HCT116 (cell line): ENCODE data around the gene SEPTIN11. TPM values are rescaled to one million over a fixed set of nuclear protein-coding genes. Genes with fewer than 3 reads are reported as not detected.

Experiments
- ATAC-seq: fragments of 200-7000 bp; cut with Tn5 transposase; 2 replicates; pipeline ENCODE4 v1.9.1; 2020; ENCODE audit warnings: mild to moderate bottlenecking, moderate library complexity
- BruUV-seq: library from RNA; stranded (reverse); fragments of 400-500 nt; replicated peaks from 2 replicates; lab custom pipeline; 2021; lab: Mats Ljungman, UMichigan
- CTCF ChIA-PET: fragments of 300-600 bp; sonication (Branson Sonifier 250); formaldehyde crosslinking; loops from one replicate; lab custom pipeline; 2021; ENCODE audit warnings: antibody characterized with exemption; lab: Charles Lee
- POLR2A ChIA-PET: fragments of 300-600, 350-600 bp; sonication (Branson Sonifier 250); formaldehyde crosslinking; loops from one replicate; lab custom pipeline; 2021; ENCODE audit warnings: antibody characterized with exemption; lab: Charles Lee
- RAD21 ChIA-PET, 2 experiments: fragments of 300-600 bp; sonication (Branson Sonifier 250); formaldehyde crosslinking; loops; one replicate each; lab custom pipeline; 2023; ENCODE audit warnings: low total read pairs in 2 of 2; ENCODE audit not compliant: uncharacterized antibody in 2 of 2, unreplicated experiment in 2 of 2, low non-redundant PET in 1 of 2; lab: Charles Lee
- DNase-seq: peaks from one replicate; pipeline ENCODE4 v3.0.0-alpha.2; 2010; ENCODE audit warnings: low read depth, low spot score
- H2AFZ ChIP-seq: fragments of 200-600 bp; shearing (Covaris generic), sonication (generic); 2 replicates; pipeline ENCODE4 v1.6.1; 2017; ENCODE audit warnings: low read depth, mixed run types, mixed read lengths, antibody characterized with exemption, low read length; ENCODE audit not compliant: poor library complexity, severe bottlenecking
- H3K27ac ChIP-seq: 2 replicates; pipeline ENCODE4 v1.5.1; 2012; ENCODE audit warnings: low read depth, low read length
- H3K27me3 ChIP-seq: fragments of 200-600 bp; sonication (generic); 2 replicates; pipeline ENCODE4 v1.6.1; 2016; ENCODE audit warnings: mixed run types, low read length, mixed read lengths; ENCODE audit not compliant: insufficient read depth
- H3K36me3 ChIP-seq, 2 experiments: fragments of 200-500 bp in 1 of 2; fragments of 200-600 bp in 1 of 2; sonication (Bioruptor generic) in 1 of 2; sonication (generic) in 1 of 2; 2 replicates each; pipeline versions ENCODE4 v1.5.1 to v1.6.1; 2014 to 2016; ENCODE audit warnings: low read length in 2 of 2, inconsistent platforms in 1 of 2, mixed read lengths in 1 of 2, mixed run types in 1 of 2; ENCODE audit not compliant: insufficient read depth in 2 of 2, control insufficient read depth in 1 of 2
- H3K4me1 ChIP-seq, 2 experiments: fragments of 200-600 bp in 1 of 2; sonication (generic) in 1 of 2; 2 replicates each; pipeline versions ENCODE4 v1.5.1 to v1.6.1; 2012 to 2017; ENCODE audit warnings: low read length in 2 of 2, inconsistent platforms in 1 of 2, mild to moderate bottlenecking in 1 of 2, mixed read lengths in 1 of 2, mixed run types in 1 of 2, moderate library complexity in 1 of 2; ENCODE audit not compliant: insufficient read depth in 2 of 2, control insufficient read depth in 1 of 2
- H3K4me2 ChIP-seq: fragments of 200-600 bp; sonication (generic); 2 replicates; pipeline ENCODE4 v1.6.1; 2017; ENCODE audit warnings: mixed run types, low read length, mixed read lengths
- H3K4me3 ChIP-seq, 2 experiments: fragments of 200-600 bp in 1 of 2; sonication (generic) in 1 of 2; replicated peaks in 1 of 2; 2 replicates each; pipeline ENCODE4 v1.5.1; 2011 to 2016; ENCODE audit warnings: low read length in 2 of 2, control low read depth in 1 of 2, low read depth in 1 of 2, mild to moderate bottlenecking in 1 of 2, mixed read lengths in 1 of 2, mixed run types in 1 of 2
- H3K79me2 ChIP-seq: fragments of 200-600 bp; sonication (generic); 2 replicates; pipeline ENCODE4 v1.6.1; 2017; ENCODE audit warnings: mild to moderate bottlenecking, mixed run types, low read length, moderate library complexity, mixed read lengths; ENCODE audit not compliant: insufficient read depth
- H3K9ac ChIP-seq: fragments of 200-600 bp; sonication (generic); 2 replicates; pipeline ENCODE4 v1.6.1; 2016; ENCODE audit warnings: low read length, mixed read lengths
- H3K9me2 ChIP-seq: fragments of 200-600 bp; sonication (generic), shearing (Covaris generic); 2 replicates; pipeline ENCODE4 v1.6.1; 2017; ENCODE audit warnings: mixed run types, mild to moderate bottlenecking, moderate library complexity; ENCODE audit not compliant: insufficient read depth
- H3K9me3 ChIP-seq, 2 experiments: fragments of 200-500 bp in 1 of 2; fragments of 200-600 bp in 1 of 2; sonication (Bioruptor generic) in 1 of 2; sonication (generic) in 1 of 2; 2 replicates each; pipeline ENCODE4 v1.6.1; 2014 to 2017; ENCODE audit warnings: low read length in 2 of 2, mixed read lengths in 2 of 2, inconsistent platforms in 1 of 2, low read depth in 1 of 2, mild to moderate bottlenecking in 1 of 2, mixed run types in 1 of 2, moderate library complexity in 1 of 2; ENCODE audit not compliant: control insufficient read depth in 1 of 2, insufficient read depth in 1 of 2
- H4K20me1 ChIP-seq: fragments of 200-600 bp; sonication (generic), shearing (Covaris generic); 2 replicates; pipeline ENCODE4 v1.6.1; 2017; ENCODE audit warnings: mixed run types, mild to moderate bottlenecking, moderate library complexity; ENCODE audit not compliant: insufficient read depth
- EZH2 ChIP-seq: fragments of 200-600 bp; sonication (generic); IDR thresholded peaks from 2 replicates; pipeline ENCODE4 v1.6.1; 2017; ENCODE audit warnings: antibody characterized with exemption, mixed run types
- EZH2phosphoT487 ChIP-seq: fragments of 200-600 bp; IDR thresholded peaks from 2 replicates; pipeline ENCODE4 v1.6.1; 2018; ENCODE audit warnings: antibody characterized with exemption, borderline replicate concordance
- JUND ChIP-seq: IDR thresholded peaks from 2 replicates; pipeline ENCODE4 v1.6.1; 2012
- RAD21 ChIP-seq: IDR thresholded peaks from 2 replicates; pipeline ENCODE4 v1.6.1; 2012; ENCODE audit warnings: low read depth, mild to moderate bottlenecking
- SIN3A ChIP-seq: IDR thresholded peaks from 2 replicates; pipeline ENCODE4 v1.6.1; 2012; ENCODE audit warnings: low read depth
- SP1 ChIP-seq: IDR thresholded peaks from 2 replicates; pipeline ENCODE4 v1.6.1; 2012; ENCODE audit warnings: low read depth
- SRF ChIP-seq: IDR thresholded peaks from 2 replicates; pipeline ENCODE4 v1.6.1; 2012; ENCODE audit warnings: low read depth
- TCF7L2 ChIP-seq: IDR thresholded peaks from 2 replicates; pipeline ENCODE4 v1.7.0; 2011; ENCODE audit warnings: borderline replicate concordance, inconsistent platforms; ENCODE audit not compliant: insufficient read depth, insufficient read length; ENCODE audit errors: extremely low read depth
- YY1 ChIP-seq: IDR thresholded peaks from 2 replicates; pipeline ENCODE4 v1.6.1; 2011; ENCODE audit warnings: low read length, low read depth, moderate library complexity, mild to moderate bottlenecking; ENCODE audit not compliant: insufficient replicate concordance; ENCODE audit errors: extremely low read depth
- ZFX ChIP-seq: fragments of 450-650 bp; IDR thresholded peaks from 2 replicates; pipeline ENCODE4 v1.6.1; 2017
- intact Hi-C: fragments of 100-400 bp; cut with micrococcal nuclease; formaldehyde crosslinking; loops from 2 replicates; pipeline ENCODE4 v1.10.0; 2022
- total RNA-seq: library from RNA; stranded (reverse); gene quantifications from one replicate; pipeline ENCODE4 v1.2.1, GENCODE V29; 2021; ENCODE audit not compliant: unreplicated experiment
- TF ChIP-seq, protein P1 (sequence below): IDR thresholded peaks from 2 replicates; pipeline ENCODE4 v1.6.1; 2011; ENCODE audit warnings: mild to moderate bottlenecking, low read length, moderate library complexity; ENCODE audit not compliant: insufficient replicate concordance; ENCODE audit errors: extremely low read depth
- TF ChIP-seq, protein P2 (sequence below): IDR thresholded peaks from 2 replicates; pipeline ENCODE4 v1.6.1; 2012; ENCODE audit warnings: low read depth

The SEPTIN11 gene
- total RNA-seq, 1 experiment from 2014 or later: 94.4 TPM

- ChIA-PET POLR2A (no interaction called here), RAD21 (no interaction called here), CTCF (no interaction called here)
- no peak for ATAC-seq
- Histone ChIP-seq H3K4me1 (no peaks in the 10 kb centered on the region; a peak in 1 of 4 replicates), H2AFZ (no peak overlapping the region), H3K4me2 (no peak overlapping the region), H4K20me1 (no peaks in the 10 kb centered on the region), H3K9ac (no peak overlapping the region), H3K4me3 (no peak overlapping the region), H3K36me3 (no peaks in the 10 kb centered on the region), H3K9me2 (no peaks in the 10 kb centered on the region), H3K79me2 (no peaks in the 10 kb centered on the region), H3K9me3 (no peaks in the 10 kb centered on the region), H3K27me3 (no peaks in the 10 kb centered on the region), H3K27ac (no peak overlapping the region)
- DNase-seq: no peak
- TF ChIP-seq TCF7L2 (no peak), EZH2 (no peak), EZH2phosphoT487 (no peak), RAD21 (no peak), YY1 (no peak), JUND (no peak), SIN3A (no peak), ZFX (no peak)
- intact Hi-C loops: no loop called here
- no TSS peak for BruUV-seq
These were observed 44.8 kb upstream of the SEPTIN11 start for GRCh38 chr4:76904646-76905190.

GRCh38 chr4:76905521-76905920, 44.0 kb upstream of the SEPTIN11 start:
- H4K20me1 ChIP-seq: no peaks in the 10 kb centered on the region
- POLR2A ChIA-PET: no interaction called here
- DNase-seq (no peak), ATAC-seq (no peak)
- H3K9ac ChIP-seq: no peak overlapping the region
- BruUV-seq: no TSS peak
- no peak overlapping the region for H3K4me3 ChIP-seq
- no peaks in the 10 kb centered on the region for H3K79me2 ChIP-seq
- RAD21 ChIA-PET: no interaction called here
- no peaks in the 10 kb centered on the region for H3K9me2 ChIP-seq
- H3K9me3 ChIP-seq: no peaks in the 10 kb centered on the region
- no peak overlapping the region for H3K27ac ChIP-seq
- no peak overlapping the region for H2AFZ ChIP-seq
- intact Hi-C loops: no loop called here
- CTCF ChIA-PET: no interaction called here
- H3K36me3 ChIP-seq: no peaks in the 10 kb centered on the region
- no peaks in the 10 kb centered on the region; a peak in 1 of 4 replicates for H3K4me1 ChIP-seq
- TF ChIP-seq RAD21 (no peak), SRF (no peak), SIN3A (no peak), SP1 (no peak)
- TF ChIP-seq, protein P1, sequence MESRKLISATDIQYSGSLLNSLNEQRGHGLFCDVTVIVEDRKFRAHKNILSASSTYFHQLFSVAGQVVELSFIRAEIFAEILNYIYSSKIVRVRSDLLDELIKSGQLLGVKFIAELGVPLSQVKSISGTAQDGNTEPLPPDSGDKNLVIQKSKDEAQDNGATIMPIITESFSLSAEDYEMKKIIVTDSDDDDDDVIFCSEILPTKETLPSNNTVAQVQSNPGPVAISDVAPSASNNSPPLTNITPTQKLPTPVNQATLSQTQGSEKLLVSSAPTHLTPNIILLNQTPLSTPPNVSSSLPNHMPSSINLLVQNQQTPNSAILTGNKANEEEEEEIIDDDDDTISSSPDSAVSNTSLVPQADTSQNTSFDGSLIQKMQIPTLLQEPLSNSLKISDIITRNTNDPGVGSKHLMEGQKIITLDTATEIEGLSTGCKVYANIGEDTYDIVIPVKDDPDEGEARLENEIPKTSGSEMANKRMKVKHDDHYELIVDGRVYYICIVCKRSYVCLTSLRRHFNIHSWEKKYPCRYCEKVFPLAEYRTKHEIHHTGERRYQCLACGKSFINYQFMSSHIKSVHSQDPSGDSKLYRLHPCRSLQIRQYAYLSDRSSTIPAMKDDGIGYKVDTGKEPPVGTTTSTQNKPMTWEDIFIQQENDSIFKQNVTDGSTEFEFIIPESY: no peak
- TF ChIP-seq, protein P2, sequence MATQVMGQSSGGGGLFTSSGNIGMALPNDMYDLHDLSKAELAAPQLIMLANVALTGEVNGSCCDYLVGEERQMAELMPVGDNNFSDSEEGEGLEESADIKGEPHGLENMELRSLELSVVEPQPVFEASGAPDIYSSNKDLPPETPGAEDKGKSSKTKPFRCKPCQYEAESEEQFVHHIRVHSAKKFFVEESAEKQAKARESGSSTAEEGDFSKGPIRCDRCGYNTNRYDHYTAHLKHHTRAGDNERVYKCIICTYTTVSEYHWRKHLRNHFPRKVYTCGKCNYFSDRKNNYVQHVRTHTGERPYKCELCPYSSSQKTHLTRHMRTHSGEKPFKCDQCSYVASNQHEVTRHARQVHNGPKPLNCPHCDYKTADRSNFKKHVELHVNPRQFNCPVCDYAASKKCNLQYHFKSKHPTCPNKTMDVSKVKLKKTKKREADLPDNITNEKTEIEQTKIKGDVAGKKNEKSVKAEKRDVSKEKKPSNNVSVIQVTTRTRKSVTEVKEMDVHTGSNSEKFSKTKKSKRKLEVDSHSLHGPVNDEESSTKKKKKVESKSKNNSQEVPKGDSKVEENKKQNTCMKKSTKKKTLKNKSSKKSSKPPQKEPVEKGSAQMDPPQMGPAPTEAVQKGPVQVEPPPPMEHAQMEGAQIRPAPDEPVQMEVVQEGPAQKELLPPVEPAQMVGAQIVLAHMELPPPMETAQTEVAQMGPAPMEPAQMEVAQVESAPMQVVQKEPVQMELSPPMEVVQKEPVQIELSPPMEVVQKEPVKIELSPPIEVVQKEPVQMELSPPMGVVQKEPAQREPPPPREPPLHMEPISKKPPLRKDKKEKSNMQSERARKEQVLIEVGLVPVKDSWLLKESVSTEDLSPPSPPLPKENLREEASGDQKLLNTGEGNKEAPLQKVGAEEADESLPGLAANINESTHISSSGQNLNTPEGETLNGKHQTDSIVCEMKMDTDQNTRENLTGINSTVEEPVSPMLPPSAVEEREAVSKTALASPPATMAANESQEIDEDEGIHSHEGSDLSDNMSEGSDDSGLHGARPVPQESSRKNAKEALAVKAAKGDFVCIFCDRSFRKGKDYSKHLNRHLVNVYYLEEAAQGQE: no peak
- H3K27me3 ChIP-seq: no peaks in the 10 kb centered on the region
- H3K4me2 ChIP-seq: no peak overlapping the region
